DMS53 (cell line): ENCODE data around the gene C1orf146.
A peak's percentile ranks its signal among the peaks of the same experiment; 100 is the strongest.
"Not testable (repeated sequence)": the region's sequence is repeated elsewhere in the genome, so short reads cannot be mapped to it uniquely, and the experiment has no call there.

ENCODE experiments used
- DNase-seq: peaks from one replicate; lab custom pipeline; 2025; lab: John Stamatoyannopoulos, UW

Gene C1orf146

GRCh38 chr1:92274939-92275338 is 57.2 kb downstream of the C1orf146 start:
- DNase-seq: no peak

DNA sequence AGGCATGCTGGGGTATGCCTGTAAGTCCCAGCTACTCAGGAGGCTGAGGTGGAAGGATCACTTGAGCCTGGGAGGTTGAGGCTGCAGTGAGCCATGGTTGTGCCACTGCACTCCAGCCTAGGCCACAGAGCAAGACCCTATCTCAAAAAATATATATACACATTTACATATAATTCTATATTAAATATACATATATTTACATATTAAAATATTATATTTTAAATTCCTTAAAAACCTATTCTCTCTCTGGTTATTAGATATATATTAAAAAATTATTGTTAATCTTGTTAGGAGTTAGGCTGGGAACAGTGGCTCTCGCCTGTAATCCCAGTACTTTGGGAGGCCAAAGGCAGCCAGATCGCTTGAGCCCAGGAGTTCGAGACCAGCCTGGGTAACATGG is 58.4 kb downstream of the C1orf146 start:
- DNase-seq: no peak

GRCh38 chr1:92277105-92277723 is 59.5 kb downstream of the C1orf146 start:
- no peak for DNase-seq

DNA sequence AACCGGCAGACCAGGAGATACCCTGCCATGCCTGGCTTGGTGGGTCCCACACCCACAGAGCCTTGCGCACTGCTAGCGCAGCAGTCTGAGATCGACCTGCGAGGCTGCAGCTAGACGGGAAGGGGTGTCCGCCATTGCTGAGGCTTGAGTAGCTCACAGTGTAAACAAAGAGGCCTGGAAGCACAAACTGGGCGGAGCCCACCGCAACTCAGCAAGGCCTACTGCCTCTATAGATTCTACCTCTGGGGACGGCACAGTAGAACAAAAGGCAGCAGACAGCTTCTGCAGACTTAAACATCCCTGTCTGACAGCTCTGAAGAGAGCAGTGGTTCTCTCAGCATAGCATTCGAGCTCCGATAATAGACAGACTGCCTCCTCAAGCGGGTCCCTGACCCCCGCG is 62.1 kb downstream of the C1orf146 start:
- not testable (repeated sequence) for DNase-seq

DNA sequence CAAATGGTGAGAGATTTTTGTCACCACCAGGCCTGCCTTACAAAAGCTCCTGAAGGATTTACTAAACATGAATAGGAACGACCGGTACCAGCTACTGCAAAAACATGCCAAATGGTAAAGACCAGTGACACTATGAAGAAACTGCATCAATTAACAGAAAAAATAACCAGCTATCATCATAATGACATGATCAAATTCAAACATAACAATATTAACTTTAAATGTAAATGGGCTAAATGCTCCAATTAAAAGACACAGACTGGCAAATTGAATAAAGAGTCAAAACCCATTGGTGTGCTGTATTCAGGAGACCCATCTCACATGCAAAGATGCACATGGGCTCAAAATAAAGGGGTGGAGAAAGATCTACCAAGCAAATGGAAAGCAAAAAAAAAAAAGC is 63.7 kb downstream of the C1orf146 start:
- DNase-seq: not testable (repeated sequence)

DNA sequence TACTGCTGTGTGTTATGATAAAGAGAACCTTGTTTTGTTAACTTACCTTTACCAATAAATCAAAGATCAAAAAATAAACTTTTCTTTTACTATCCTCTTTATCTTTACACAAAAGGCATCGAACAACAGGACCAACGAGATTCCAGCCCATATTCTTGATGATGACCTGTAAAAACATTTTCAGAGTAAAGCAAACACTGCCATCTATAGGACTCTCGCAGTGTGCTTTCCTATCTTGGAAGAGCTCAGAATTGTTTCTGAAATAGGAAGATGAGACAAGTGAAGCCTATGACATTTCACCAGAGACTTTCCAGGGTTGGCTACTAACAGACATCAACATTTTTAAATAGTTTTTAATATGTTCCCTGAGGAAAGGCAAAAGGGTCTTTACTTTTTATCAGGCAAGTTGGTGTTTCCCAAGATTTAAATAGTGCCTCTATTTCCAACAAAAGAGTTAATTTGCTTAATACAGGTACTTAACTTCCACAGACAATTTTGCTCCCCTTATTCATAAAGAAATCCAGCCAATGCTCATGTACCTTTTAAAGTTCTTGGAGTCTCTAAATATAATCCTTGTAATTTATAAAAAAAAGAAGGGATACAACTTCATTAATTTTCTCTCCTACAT is 73.8 kb downstream of the C1orf146 start:
- peak; percentile 87 for DNase-seq
